ENCODE results near the gene CREM. TPM values are rescaled to one million over a fixed set of nuclear protein-coding genes. Genes with fewer than 3 reads are reported as not detected.

The CREM gene
- total RNA-seq, 2 experiments from 2014 or later = 121 to 131 TPM

DNA sequence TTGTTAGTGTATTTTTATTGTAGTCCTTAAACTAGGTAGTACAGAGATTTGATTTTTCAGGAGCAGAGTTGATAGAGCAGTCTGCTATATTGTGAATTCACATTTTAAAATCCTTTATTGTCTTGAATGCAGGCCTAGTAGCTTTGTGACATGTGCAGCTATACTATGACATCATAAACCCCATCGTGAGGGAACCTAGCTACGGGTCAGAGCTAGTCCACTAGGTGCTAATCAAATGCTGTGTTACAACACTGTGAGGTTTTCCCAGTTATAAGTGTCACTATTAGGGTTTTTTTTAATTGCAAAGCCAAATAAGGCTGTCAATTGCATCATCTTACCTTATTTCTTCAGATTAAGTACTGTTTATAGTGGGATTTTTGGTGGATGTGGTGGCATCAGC is 40.7 kb downstream of the CREM start:
- DNase-seq = no peak
- Mint-ChIP-seq H3K4me1 (ENCODE audit: low read depth) (peaks cover 2% of the 10 kb centered on the region), H3K27ac (no peak overlapping the region), H3K27me3 (no peaks in the 10 kb centered on the region), H3K4me3 (no peak overlapping the region), H3K36me3 (ENCODE audit: low read depth) (peaks cover 8% of the 10 kb centered on the region), H3K9me3 (peaks cover 6% of the 10 kb centered on the region)
- no peak for ATAC-seq
- ChIA-PET CTCF (interaction anchor here (0.9 to 1.4 kb wide), 2 partner anchors 8 to 14 kb away, joined by 3 read pairs; no protein-coding TSS in a partner anchor), POLR2A (no interaction called here)
- intact Hi-C loops (cut with micrococcal nuclease) = no loop called here
- no peak for TF ChIP-seq CTCF (IDR thresholded peaks at IDR 0.05)

GRCh38 chr10:35172146-35172545 is 45.5 kb downstream of the CREM start:
- TF ChIP-seq CTCF (IDR thresholded peaks at IDR 0.05) = no peak
- CTCF ChIA-PET = interaction anchor here (1.1 to 2.2 kb wide), 2 partner anchors 23 to 24 kb away, joined by 3 to 8 read pairs; no protein-coding TSS in a partner anchor
- H3K36me3 Mint-ChIP-seq (ENCODE audit: low read depth) = peaks cover 8% of the 10 kb centered on the region
- DNase-seq (no peak), ATAC-seq (no peak)
- intact Hi-C loops (cut with micrococcal nuclease) = no loop called here
- no peaks in the 10 kb centered on the region for H3K27me3 Mint-ChIP-seq
- H3K4me3 Mint-ChIP-seq = no peak overlapping the region
- peaks cover 6% of the 10 kb centered on the region for H3K9me3 Mint-ChIP-seq
- H3K27ac Mint-ChIP-seq = no peak overlapping the region
- POLR2A ChIA-PET = interaction anchor here (0.6 kb wide), 1 partner anchor 603 kb away, joined by 3 read pairs; no protein-coding TSS in a partner anchor
- peaks cover 5% of the 10 kb centered on the region for H3K4me1 Mint-ChIP-seq (ENCODE audit: low read depth)

DNA sequence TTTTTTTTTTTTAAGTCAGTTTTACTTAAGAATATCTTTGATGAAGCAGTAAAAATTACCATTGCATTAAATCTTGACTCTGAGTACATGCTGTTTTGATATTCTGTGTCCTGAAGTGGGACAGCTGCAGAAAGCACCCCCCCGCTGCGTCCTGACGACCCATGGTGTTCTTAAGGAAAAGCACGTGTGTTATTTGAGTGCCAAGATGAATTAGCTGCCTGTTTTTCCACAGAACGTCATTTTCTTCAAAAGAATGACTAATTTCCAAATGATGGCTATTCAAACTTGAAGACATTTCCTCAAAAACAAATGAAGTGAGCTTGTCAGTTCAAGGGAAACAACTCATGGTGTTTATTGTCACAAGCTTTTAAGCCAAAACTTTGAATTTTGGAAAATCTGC is 45.9 kb downstream of the CREM start:
- TF ChIP-seq CTCF (IDR thresholded peaks at IDR 0.05) = no peak
- H3K36me3 Mint-ChIP-seq (ENCODE audit: low read depth) = peaks cover 8% of the 10 kb centered on the region
- no peaks in the 10 kb centered on the region for H3K27me3 Mint-ChIP-seq
- peaks cover 5% of the 10 kb centered on the region for H3K4me1 Mint-ChIP-seq (ENCODE audit: low read depth)
- ATAC-seq (no peak), DNase-seq (no peak)
- H3K9me3 Mint-ChIP-seq = peaks cover 6% of the 10 kb centered on the region
- H3K27ac Mint-ChIP-seq = no peak overlapping the region
- CTCF ChIA-PET = interaction anchor here (2.2 kb wide), 1 partner anchor 23 kb away, joined by 8 read pairs; no protein-coding TSS in a partner anchor
- no peak overlapping the region for H3K4me3 Mint-ChIP-seq
- intact Hi-C loops (cut with micrococcal nuclease) = no loop called here
- POLR2A ChIA-PET = interaction anchor here (0.6 kb wide), 1 partner anchor 603 kb away, joined by 3 read pairs; no protein-coding TSS in a partner anchor

- ChIA-PET POLR2A (no interaction called here), CTCF (interaction anchor here (1.2 kb wide), 1 partner anchor 17 kb away, joined by 5 read pairs; no protein-coding TSS in a partner anchor)
- intact Hi-C loops (cut with micrococcal nuclease) = no loop called here
- Mint-ChIP-seq H3K36me3 (ENCODE audit: low read depth) (peaks cover 13% of the 10 kb centered on the region), H3K4me3 (no peak overlapping the region), H3K27me3 (no peaks in the 10 kb centered on the region), H3K9me3 (no peaks in the 10 kb centered on the region), H3K4me1 (ENCODE audit: low read depth) (peaks cover 3% of the 10 kb centered on the region), H3K27ac (no peak overlapping the region)
- DNase-seq (no peak), ATAC-seq (no peak)
- no peak for TF ChIP-seq CTCF (IDR thresholded peaks at IDR 0.05)
Measured at GRCh38 chr10:35178331-35178730, 51.7 kb downstream of the CREM start.

DNA sequence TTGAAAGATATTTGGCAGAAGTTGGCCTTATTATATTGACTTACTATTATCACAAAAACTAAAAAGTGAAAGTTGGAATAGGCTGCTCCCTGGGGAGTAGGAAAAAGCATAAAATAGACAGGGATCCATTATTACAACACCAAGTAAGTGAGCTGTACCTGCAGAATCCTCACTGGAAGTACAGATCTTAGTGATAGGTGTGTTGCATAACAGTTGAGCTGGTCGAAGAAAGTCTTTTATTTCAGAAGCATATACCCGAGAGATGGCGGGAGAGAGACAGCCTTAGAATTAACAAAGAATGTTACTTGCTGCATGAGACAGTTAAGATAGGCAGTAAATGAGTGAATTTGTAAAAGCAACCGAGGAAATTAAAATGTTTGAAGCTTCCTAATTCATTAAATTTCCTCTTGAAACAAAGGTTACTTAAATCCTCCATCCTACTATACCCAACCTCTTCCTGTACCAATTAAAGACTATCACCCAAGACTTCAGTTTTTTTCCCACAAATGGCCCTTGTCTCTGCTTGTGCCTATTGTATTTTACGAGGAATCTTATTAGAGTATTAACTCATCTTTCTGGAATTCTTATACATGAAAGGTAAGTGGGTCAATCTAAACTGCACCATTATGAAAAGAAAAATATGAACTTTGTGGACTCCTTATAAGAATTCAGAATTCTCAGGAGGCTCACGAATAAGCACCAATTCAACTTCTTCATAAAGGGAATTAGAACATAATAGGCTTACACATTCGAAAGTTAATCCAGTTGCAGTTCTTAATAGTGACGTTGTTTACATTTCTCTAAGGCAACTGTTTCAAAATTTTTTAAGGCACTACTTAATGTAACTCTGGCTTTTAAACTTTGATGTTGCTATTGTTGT is 56.2 kb downstream of the CREM start:
- no peak for DNase-seq
- Mint-ChIP-seq H3K9me3 (no peaks in the 10 kb centered on the region), H3K36me3 (ENCODE audit: low read depth) (peaks cover 13% of the 10 kb centered on the region), H3K27me3 (no peaks in the 10 kb centered on the region), H3K4me3 (no peak overlapping the region), H3K4me1 (ENCODE audit: low read depth) (peaks cover 3% of the 10 kb centered on the region), H3K27ac (no peak overlapping the region)
- no peak for TF ChIP-seq CTCF (IDR thresholded peaks at IDR 0.05)
- ATAC-seq = no peak
- POLR2A ChIA-PET = interaction anchor here (0.6 to 1.3 kb wide), 5 partner anchors 9 to 23 kb away, joined by 3 to 4 read pairs (median 3); no protein-coding TSS in a partner anchor
- CTCF ChIA-PET = interaction anchor here (1.1 kb wide), 1 partner anchor 9 kb away, joined by 3 read pairs; no protein-coding TSS in a partner anchor
- intact Hi-C loops (cut with micrococcal nuclease) = no loop called here
